NCI-H526 treated with DMSO at 0.1 percent for 48 hours (cell line): ENCODE results near the gene MBD4.
"Not testable (repeated sequence)": the region's sequence is repeated elsewhere in the genome, so short reads cannot be mapped to it uniquely, and the experiment has no call there.

ENCODE experiments used
- DNase-seq: peaks from one replicate; lab custom pipeline; 2025; lab: John Stamatoyannopoulos, UW

Gene MBD4

DNA sequence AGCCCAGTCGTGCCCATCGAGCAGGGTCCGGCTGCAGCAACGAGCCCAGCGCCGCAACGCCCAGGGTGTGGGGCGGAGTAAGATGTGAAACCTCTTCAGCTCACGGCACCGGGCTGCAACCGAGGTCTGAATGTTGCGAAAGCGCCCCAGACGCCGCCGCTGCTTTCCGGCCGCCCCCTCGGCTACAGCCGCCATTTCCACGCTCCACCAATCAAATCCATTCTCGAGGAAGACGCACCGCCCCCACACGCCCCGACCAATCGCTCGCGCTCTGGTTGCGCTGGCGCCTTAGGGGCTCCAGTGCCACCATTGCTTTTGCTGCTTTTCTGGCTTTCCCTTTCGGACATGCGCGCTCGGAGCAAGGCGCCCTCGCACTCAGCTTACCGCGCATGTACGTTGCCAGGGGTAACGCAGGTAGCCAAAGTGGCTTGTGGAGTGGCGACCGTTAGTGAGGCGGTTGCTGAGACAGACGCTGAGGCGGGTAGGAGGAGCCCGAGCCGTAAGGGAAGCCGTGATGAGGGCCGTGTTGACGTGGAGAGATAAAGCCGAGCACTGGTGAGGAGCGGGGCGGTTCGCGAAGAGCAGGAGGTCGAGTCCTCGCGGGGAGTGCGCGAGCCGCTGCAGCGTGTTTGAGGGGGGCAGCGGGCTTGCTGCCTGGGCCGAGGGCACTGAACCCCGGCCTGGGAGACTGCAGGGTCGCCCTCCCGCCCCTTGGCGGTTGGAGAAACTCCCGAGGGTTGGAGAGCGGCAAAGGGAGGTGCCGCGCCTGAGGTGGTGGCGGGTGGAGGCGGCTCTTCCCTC lies at the start of gene MBD4, which contains the start of gene IFT122:
Gene MBD4 (minus strand): TSS at position 132 of the 801 bp plus-strand sequence. CDS start 115 bp downstream, at position 17.
Gene IFT122 (plus strand): TSS at position 408 of the 801 bp plus-strand sequence. CDS start 107 bp downstream, at position 515.
- DNase-seq = peak; percentile 99

- DNase-seq = not testable (repeated sequence)
Measured at GRCh38 chr3:129489258-129489657, 49.5 kb upstream of the MBD4 start.

DNA sequence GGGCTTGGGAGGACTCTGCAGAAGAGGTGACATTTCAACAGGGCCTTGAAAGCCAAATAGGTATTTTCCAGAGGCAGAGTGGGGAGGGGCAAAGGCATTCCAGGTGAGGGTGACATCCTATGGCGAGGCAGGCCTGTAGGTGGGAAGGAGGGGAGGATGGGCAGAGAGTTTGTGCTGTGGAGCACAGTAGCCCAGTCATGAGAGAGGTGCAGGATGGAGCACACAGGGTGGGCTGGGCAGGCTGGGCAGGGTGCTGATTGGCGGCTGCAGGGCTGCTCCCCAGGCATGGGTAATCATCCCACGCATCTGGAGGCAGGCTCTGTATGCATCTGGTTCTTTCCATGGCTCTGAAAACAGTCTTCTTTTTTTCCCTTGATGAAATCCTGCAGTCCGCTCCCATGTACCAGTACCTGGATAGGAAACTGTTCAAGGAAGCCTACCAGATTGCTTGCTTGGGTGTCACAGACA lies 48.2 kb upstream of the MBD4 start:
- not testable (repeated sequence) for DNase-seq

DNA sequence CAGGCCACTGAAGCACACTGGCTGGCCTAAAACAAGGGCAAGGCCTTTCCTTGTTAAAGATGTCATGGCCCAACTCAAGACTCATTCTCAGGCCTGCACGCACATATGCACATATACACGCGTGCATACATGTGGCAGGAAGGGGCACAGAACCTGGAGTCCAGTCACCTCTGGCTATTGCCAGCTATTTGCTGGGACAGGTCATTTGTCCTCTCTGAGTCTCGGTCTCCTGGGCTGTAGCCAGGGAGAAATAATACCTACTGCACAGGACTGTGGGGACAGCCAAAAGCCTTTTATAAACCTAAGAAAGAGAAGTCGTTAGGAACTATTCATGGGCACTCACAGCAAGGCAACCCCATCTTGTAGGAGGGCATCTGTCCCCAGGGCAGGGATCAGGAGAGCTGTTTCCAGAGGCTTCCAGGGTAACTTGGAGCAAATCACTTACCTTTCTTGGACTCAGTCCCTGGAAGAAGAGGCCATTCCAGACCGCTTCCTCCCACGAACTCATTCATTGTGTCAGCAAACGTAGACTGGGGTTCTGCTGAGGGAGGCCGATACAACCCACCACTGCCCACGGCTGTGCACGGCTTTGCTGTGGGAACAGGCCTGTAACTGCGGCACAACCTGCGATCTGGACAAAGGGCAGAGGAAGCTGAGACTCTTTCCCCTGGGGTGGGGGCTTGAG lies 47.6 kb upstream of the MBD4 start:
- no peak for DNase-seq

DNA sequence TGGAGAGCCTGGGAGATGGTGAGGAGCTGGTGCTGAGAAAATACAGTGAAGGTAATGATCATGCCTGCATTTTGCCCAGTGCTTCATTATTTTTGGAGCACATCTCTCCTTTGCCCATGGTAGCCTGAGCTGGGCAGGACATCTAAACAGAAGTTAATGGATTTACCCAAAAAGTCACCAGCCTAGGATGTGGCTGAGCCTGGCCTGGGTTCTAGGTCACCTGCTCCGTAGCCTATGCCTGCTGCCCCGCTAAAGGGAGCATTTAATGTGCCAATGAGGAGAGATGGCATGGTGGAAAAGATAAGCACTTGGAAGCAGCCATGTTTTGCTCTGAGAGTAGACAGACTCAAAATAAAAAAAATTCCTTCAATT lies 46.9 kb upstream of the MBD4 start:
- DNase-seq = no peak

DNA sequence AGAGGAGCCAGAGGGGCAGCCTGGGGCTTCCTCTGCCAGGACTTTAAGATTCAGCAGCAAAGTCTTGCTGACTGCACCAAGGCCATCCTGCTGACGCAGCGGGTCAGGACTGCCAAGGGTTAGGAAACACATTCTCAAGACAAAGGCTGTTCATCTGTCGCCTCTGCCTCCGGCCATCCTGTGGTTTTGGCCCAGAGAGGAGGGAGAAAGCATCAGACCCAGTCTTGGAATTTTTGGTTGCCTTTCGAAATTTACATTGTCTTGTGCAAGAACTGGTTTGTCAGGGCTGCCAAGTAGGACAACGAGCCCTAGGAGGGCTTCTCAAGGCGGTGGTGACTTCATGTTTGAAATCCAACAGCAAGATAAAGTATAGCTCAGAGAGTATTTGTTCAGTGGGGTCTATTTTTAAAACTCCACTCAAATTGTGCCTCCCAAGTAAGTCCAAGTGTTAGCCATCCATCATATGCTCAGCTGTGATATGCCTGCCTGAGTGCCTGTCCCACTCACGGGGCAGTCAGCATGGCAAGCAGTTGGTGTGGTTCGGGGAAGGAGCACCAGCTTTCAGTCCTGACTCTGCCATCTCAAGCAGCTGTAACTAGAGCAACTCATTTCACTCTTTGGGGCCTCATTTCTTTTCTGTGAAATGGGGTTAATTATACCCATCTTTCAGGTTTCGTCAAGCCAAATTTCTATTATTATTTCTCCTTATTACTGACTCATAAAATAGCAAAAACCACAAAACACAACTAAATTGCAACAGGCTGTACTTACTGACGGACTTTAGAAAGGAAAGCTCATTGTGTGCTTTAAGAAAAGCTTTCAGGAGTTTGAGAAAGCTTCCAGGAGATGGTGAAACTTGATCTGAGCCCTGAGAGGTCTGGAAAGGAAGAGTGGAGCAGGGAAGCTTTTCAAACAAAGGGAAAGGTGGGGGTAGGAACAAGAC lies 46.2 kb upstream of the MBD4 start:
- no peak for DNase-seq

DNA sequence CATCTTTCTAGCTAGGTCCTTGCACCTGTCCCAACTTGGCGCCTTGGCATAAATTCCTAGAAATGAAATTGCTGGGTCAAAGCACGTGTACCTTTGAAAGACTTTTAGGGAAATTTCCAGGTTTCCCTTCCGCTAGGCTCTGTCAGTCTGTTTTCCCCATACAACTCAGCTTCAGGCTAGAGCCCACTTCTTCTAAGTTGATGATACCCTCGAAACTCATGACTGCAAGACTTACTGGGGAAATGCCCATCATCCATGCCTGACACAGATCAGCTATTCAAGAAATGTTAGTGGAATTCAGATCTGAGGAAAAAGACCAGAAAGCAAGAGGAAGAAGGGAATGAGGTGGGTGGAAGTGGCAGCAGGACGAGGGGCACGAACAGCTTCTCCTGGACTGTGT lies 45.4 kb upstream of the MBD4 start:
- not testable (repeated sequence) for DNase-seq

- DNase-seq = no peak
Measured at GRCh38 chr3:129483870-129484269, 44.1 kb upstream of the MBD4 start.

GRCh38 chr3:129482721-129483120 lies 43.0 kb upstream of the MBD4 start:
- DNase-seq = no peak

DNA sequence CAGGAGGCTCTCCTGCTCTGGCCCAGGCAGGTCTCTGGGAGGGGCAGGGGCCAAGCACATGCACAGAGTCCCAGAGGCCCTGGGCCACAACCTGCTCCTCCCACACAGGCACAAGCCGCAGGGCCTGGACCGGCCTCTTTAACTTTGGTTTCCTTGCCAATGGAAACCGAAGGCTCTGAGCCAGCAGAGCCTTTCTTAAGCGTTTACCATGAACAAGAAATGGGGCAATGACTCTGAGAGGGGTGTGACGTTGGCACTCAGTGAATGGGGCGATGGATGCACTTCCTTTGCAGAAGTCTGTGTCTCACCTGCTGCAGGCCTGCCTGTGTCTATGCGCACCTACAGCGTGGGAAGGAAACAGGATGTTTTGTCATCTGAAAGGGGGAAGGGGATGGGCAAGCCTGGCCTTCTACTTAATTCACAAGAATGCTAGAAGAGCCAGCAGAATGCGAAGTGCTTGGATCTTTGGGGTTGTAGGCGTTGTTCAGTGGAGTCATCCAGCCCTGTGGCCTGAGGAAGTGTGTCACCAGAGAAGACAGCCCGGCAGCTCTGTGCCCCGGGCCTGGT lies 42.1 kb upstream of the MBD4 start:
- DNase-seq = no peak

DNA sequence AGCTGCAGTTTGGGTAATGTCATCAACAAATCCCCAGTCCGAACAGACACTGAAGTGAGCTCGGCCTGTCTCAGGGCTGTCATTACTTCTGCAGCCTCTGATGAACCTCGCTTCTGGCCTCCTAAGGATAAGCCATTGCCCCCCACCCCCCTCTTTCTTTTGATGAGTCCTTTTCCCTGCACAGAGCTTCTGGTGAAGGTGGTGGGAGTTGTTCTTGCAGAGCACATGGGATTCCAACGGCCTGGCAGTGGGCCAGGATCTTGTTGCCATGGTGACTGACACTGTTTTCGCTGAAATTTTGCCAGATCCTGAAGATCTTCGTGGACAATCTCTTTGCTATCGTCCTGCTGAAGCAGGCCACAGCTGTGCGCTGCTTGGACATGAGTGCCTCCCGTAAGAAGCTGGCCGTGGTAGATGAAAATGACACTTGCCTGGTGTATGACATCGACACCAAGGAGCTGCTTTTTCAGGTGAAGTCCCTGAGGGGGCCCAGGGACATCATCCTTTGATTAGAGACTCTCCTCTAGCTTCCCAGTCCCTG lies 41.5 kb upstream of the MBD4 start:
- DNase-seq = not testable (repeated sequence)

DNA sequence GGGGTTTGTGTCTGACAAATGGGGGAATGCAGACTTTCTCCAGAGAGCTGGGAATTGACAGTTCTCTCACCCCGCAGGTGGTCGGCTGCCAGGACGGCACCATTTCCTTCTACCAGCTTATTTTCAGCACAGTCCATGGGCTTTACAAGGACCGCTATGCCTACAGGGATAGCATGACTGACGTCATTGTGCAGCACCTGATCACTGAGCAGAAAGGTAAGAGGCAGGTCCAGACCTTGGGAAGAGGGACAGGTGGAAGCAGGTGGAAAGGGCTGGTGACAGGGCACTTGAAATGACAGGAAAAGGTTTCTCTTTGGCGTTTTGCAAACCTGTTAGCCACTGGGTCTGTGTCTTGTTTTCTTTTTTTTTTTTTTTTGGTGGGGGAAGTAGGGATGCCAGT lies 36.8 kb upstream of the MBD4 start:
- no peak for DNase-seq

- DNase-seq = no peak
Measured at GRCh38 chr3:129475863-129476262, 36.1 kb upstream of the MBD4 start.

DNA sequence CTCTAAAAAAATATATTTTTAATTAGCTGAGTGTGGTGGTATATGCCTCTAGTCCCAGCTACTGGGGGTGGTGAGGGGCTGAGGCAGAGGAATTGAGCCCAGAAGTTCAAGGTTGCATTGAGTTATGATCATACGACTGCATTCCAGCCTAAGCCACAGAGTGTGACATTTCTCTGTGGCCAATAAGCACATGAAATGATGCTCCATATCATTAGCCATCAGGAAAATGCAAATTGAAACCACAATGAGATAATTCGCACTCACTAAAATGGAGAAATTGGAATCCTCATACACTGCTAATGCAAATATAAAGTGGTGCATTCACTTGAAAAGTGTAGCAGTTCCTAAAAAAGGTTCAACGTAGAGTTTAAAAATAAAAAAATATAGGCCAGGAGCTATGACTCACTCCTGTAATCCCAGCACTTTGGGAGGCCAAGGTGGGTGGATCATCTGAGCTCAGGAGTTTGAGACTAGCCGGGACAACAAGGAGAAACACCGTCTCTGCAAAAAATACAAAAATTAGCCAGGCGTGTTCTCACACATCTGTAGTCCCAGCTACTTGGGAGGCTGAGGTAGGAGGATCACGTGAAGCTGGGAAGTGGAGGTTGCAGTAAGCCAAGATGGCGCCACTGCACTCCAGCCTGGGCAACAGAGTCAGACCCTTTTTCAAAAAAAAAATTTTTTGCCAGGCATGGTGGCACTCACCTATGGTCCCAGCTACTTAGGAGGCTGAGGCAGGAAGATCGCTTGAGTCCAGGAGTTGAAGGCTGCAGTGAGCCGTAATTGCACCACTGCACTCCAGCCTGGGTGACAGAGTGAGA lies 35.4 kb upstream of the MBD4 start:
- DNase-seq = no peak

- no peak for DNase-seq
Measured at GRCh38 chr3:129473769-129474152, 34.0 kb upstream of the MBD4 start.

DNA sequence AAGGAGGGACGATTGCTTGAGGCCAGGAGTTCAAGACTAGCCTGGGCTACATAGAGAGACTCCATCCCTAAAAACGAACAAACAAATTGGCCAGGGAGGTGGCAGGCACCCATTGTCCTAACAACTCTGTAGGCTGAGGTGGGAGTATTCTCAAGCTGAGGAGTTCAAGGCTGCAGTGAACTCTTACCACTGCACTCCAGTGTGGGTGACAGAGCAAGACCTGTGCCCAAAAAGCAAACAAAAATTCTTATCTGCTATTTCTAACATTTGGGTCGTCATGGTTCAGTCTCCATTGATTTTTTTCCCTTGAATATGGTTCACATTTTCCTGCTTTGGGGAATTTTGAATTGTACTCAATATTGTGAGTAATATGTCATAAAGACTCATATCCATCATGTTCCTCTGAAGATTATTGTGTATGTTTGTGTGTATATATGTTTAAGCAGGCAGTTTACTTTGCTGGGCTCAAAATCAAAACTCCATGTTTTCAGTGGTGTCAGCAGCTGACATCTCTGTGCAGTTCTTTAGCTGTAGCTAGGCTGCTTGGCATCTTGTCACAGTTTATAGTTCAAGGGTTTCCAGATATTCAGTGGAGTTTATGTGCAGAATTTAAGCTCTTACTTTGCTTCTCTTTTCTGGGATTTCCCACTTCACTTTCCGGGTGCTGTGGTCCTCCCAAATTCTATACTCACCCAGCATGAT lies 33.5 kb upstream of the MBD4 start:
- DNase-seq = no peak

GRCh38 chr3:129470861-129471260 lies 31.1 kb upstream of the MBD4 start:
- no peak for DNase-seq

- no peak for DNase-seq
Measured at GRCh38 chr3:129469026-129469425, 29.3 kb upstream of the MBD4 start.

DNA sequence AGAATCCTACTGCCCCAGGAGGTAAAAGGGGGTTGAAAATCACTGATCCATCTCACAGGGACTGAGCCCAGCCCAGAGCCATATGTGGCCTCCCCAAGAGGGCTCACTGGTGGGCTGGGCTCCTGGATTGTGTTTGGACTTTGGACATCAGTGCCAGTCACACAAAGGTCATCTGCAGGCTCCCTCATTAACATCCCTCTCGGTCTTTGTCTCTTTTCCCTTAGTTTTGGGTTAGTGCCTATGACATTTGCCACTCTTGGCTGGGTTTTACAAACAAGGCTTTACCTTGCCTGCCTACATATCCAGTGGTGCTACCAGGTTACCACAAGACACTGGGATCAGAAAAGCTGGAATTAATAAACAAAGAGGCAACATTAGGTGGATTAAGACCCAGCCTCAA lies 28.2 kb upstream of the MBD4 start:
- DNase-seq = no peak

DNA sequence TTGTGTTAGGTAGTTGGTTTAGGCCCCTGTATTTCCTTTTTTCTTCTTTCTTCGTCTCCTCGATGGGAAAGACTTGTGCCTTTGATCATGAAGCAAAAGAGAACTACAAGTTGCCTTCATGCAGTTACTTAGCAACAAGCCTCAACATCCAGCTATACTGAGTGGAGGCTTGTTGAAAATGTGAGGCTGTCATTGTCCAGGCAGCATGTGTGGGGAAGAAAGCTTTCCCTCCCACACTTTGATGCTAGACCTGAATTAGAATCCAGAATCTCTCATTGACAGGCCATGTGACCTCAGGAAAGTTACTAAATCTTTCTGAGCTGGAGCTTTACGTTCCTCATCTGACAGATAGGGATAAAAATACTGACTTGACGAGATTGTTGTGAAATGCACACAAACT lies 24.0 kb upstream of the MBD4 start:
- DNase-seq = no peak
